Stimulated activated CD4-positive, alpha-beta T cell treated with anti-CD3 and anti-CD28 coated beads, Interleukin-12 subunit alpha, Interleukin-12 subunit beta, amount 100 ng/mL, for 24 hours (primary cell): ENCODE data around the gene POSTN.

Experiments
- DNase-seq, 2 experiments: peaks; one replicate each; pipeline ENCODE4 v3.0.0-alpha.2; 2020; ENCODE audit warnings: low read depth in 2 of 2

The POSTN gene

GRCh38 chr13:37515226-37515625 lies 83.3 kb downstream of the POSTN start:
- DNase-seq = no peak
